ENCODE results near the gene ITGB2. TPM values are rescaled to one million over a fixed set of nuclear protein-coding genes. Genes with fewer than 3 reads are reported as not detected.

ITGB2 gene
- polyA plus RNA-seq, 1 donor, result 11.2 TPM

- no peak for DNase-seq (ENCODE audit: low read depth)
Measured at GRCh38 chr21:44910229-44911067, 10.3 kb downstream of the ITGB2 start.

GRCh38 chr21:44909719-44910118 lies 11.0 kb downstream of the ITGB2 start:
- DNase-seq (ENCODE audit: low read depth), result no peak

GRCh38 chr21:44908908-44909307 lies 11.8 kb downstream of the ITGB2 start:
- no peak for DNase-seq (ENCODE audit: low read depth)

DNA sequence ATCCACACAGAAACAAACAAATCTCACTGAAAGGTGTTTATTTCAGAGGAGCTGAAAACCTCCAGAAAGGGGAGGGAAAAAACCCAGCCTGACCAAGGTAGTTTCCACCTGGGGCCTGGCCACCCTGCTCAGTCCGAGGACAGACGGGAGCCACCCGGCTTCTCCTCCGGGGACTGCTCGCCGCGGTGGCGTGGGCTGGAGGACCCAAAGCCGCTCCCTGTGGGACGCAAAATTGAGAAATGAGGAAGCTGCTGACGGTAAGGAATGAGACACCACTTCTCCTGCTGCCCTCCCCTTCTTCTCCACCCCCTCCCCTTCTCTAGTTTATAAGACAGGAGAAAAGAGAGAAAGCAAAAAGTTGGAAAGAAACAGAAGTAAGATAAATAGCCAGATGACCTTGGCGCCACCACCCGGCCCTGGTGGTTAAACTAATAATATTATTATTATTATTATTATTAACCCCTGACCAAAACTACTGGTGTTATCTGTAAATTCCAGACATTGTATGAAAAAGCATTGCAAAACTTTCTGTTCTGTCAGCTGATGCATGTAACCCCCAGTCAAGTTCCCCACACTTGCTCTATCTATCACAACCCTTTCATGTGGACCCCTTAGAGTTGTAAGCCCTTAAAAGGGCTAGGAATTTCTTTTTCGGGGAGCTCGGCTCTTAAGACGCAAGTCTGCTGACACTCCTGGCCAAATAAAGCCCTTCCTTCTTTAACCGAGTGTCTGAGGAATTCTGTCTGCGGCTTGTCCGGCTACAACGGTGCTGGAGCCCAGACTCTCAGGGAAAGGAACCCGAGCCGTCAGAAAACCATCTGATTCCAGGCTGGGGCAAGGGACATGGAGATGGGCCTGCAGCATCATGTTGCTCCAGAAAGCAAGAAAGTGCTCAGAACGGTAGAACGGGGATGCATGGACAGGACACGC lies 12.5 kb downstream of the ITGB2 start:
- no peak for DNase-seq (ENCODE audit: low read depth)

- DNase-seq (ENCODE audit: low read depth), result no peak
Measured at GRCh38 chr21:44907225-44907965, 13.3 kb downstream of the ITGB2 start.

GRCh38 chr21:44905728-44906090 lies 15.0 kb downstream of the ITGB2 start:
- DNase-seq (ENCODE audit: low read depth), result no peak

DNA sequence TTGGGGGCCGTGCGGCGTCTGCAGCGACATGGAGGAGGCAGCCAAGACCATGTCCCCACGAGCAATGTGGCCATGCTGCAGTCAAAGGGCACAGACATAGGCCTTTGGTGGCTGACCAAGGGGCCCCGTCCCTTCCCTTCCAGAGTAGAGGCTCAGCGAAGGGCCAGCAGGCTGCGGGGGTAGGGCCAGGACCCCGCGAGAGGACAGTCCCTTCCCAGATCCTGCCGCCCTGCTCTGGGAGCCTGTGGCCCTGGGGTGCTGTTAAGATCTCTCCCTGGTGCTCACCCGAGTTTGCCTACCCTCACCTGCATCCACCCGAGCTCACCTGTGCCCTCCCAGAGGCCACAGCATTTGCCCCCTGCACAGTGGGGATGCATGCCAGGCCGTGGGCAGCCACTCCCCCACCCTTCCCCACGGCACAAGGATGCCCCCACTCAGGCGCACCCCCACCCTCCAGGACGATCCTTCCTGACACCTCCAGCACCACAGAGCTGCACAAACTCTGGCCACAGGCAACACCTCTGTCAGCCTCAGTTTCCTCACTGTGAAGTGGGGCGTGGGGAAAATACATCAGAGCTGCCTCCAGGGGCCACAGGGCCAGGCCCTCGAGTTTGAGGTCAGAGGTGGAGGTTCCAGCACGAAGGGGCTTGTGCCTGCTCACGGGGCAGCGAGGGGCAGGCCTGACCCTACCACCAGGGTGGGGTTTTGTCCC lies 15.5 kb downstream of the ITGB2 start:
- DNase-seq (ENCODE audit: low read depth), result no peak

DNA sequence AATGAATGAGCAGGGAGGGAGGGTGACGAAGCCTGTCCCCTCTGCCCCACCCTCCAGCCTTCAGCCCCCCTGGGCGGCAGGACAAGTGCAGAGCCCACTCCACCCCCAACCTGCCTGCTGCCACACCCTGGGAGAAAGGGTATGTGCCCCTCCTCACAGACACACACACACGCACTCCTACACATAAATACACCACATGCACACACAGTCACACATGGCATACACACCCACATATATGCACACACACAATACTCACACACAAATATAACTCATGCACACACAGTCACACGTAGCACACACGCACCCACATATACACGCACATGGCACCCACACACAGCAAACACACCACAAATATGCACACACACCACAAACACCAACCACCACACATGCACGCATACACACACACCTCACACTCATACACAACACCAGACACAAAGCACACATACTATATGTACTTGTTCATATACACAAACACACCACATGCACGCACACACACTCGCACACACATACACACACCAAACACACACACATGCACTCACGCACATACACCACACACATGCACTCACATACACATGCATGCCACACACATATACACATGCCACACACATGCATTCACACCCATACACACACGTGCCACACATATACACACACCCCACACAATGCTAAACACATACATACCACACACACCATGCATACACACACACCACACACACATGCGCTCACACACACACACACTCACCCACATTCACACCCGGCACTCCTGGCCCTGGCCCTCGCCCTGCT lies 16.4 kb downstream of the ITGB2 start:
- no peak for DNase-seq (ENCODE audit: low read depth)

GRCh38 chr21:44903689-44904088 lies 17.0 kb downstream of the ITGB2 start:
- no peak for DNase-seq (ENCODE audit: low read depth)

DNA sequence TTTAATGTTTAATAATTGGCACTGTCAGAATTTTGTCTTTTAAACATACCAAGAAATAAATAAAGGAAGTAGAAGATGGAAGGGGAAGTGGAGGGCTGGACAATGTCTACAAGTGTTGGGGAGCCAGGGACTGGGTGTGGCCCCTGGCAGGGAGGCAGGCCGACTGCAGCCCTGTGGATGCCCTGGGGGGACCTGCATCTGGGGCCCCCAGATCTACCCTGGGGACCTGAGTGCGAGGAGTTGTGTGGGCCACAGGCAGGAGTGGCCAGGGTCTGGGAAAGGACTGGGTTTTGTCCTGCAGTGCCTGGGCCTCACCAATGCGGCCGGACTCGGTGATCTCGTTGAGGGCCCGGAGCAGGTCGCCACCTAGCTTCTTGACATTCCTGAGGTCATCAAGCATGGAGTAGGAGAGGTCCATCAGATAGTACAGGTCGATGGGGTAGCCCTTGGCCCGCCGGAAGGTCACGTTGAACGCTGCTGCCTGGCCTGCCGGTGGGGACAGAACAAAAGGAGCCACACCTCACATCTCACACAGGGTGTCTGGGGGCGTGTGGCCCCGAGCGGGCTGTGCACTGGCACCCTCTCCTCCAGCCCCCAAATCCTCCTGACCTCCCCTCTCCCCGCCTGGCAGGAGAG lies 17.5 kb downstream of the ITGB2 start:
- no peak for DNase-seq (ENCODE audit: low read depth)

GRCh38 chr21:44902268-44903049 lies 18.2 kb downstream of the ITGB2 start:
- DNase-seq (ENCODE audit: low read depth), result no peak

DNA sequence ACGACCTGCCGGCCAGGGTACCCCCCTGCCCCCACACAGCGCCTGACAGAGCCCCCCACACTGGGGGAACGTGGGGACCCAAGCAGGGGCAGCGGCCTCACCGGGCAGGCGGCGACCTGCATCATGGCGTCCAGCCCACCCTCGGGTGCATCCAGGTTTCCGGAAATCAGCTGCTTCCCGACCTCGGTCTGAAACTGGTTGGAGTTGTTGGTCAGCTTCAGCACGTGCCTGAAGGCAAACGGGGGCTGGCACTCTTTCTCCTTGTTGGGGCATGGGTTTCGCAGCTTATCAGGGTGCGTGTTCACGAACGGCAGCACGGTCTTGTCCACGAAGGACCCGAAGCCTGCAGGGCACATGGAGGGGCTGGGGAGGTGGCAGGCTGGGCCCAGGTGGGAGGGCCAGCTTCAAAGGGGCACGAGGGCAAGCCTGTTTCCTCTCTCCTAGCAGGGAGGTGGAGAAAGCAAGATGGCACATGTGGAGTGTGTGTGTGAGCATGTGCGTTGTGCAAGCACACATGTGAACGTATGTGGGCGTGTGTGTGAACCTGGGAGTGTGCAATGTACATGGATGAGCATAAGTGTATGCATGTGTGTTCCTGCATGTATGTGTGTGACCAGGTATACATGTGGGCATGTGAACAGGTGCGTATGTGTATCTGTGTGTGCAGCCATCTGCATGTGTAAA lies 19.2 kb downstream of the ITGB2 start:
- no peak for DNase-seq (ENCODE audit: low read depth)

DNA sequence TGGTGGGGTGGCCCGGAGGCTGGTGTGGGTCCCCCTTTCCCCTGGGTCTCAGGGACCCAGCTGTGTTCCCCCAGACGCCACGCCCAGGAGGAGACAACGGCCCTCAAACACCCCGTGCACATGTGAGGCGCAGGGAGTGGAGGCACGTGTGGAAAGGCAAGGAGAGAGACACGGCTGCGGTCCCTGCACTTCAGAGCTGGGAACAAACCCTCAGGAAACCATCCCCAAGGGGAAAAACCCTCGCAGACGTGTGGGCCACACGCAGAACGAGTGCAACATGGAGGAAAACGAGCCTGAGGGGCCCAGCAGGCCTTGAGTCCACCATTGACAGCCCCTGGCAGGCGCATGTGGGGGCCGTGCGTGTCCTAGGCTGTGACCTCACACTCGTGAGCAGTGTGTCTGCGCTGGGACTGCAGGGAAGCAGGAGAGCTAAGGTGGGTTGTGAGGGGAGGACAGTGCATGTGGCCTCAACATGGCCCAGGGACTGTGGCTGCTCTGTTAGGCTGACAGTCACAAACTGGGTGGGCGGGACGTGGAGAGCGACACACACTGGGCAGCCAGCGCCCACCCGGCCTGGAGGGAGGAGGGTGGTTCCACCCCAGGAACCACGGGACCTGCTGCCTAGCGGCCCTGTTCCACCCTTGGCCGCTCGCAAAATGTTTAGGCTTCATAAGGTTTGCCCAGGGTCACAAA lies 20.0 kb downstream of the ITGB2 start:
- DNase-seq (ENCODE audit: low read depth), result no peak

DNA sequence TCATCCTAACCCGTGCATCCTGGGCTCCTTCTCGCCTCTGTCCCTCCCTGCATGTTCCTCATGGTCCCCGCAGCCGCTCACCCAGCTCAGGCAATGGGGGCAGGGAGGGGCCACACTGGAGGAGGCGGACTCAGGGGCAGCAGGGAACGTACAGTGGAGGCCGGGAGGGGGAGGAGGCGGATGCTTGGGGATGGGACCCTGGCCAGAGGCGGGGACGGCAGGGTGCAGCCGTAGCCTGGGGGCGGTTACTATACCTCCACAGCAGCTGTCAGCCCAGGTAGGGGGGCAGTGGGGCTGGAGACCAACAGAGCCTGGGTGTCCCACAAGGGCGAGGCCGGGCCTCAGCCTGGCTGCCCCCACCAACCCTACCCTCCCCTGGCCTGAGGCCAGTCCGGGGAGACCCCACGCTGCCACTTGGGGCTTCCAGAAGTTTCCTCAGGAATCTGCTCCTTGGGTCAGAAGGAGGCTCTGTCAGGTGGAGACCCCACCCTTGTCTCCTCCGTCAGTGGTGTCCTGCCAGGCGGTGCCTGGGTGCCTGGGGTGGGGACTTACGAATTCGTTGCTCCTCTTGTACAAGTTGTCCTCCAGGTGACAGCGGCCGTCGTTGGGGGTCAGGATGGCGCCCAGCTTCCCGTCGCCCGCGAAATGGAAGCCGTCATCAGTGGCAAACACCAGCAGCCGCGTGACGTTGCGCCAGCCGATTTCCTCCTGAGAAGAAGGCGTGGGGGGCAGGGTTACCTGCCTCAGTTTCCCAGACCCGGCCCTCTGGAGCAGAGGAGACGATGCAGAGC lies 20.7 kb downstream of the ITGB2 start:
- DNase-seq (ENCODE audit: low read depth), result no peak

GRCh38 chr21:44898851-44899767 lies 21.6 kb downstream of the ITGB2 start:
- no peak for DNase-seq (ENCODE audit: low read depth)

DNA sequence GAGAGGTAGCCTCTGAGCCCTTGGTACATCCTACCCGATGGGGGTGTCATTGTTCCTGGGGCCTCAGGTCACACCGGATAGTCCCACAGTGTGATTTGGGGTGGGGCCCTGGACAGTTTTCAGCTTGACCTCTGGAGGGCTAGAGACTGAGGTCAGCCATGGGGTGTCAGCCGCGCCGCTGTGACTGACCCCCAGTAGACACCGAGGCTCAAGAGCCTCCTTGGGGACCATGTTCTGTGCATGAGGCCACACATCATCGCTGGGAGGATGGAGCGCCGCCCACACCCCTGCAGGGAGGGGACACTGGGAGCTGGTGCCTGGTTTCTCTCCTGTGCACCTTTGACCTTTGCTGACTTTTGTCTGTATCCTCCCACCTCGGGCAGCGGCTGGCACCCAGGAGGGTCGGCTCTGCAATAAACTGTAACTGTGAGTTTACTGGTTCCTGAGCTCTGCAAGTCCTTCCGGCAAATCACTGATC lies 22.6 kb downstream of the ITGB2 start:
- DNase-seq (ENCODE audit: low read depth), result no peak
